ENCODE results near the gene LARGE1.
"Not testable (repeated sequence)": the region's sequence is repeated elsewhere in the genome, so short reads cannot be mapped to it uniquely, and the experiment has no call there.

The LARGE1 gene

DNA sequence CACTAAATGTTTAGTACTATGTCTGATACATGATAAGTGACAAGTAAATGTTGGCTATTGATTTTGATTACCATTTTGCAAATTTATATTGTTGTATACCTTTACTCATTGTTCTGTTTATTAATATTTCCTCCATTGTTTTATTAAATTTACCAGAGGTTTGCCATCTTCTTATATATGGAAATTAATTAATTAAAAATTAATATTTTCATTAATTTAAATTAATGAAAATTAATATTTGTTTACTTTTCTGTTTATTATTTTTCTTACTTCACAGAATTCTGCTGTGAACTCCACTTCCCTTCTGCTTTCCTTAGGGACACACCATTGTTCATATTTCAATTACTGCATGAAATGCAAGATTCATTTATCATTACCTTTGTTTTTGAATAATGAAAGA lies 331.0 kb downstream of the LARGE1 start:
- DNase-seq, result no peak

DNA sequence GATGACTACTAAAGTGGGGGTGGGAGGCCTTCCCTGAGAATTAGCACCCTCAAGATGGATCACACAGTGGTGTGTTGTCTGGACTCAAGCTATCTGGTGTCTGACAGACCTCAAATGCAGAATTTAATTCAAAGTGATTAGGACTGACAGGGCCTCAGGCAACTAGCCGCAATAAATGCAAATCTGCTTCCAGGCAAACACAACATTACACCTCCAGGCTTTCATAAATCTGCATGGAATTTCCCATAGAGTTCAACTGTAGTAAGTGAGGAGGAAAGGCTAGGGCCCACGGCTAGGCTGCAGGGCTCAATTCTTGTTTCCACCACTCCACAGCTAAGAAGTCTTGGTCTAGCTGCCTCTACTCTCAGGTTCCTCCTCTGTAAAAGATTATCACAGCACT lies 331.4 kb downstream of the LARGE1 start:
- DNase-seq, result no peak

DNA sequence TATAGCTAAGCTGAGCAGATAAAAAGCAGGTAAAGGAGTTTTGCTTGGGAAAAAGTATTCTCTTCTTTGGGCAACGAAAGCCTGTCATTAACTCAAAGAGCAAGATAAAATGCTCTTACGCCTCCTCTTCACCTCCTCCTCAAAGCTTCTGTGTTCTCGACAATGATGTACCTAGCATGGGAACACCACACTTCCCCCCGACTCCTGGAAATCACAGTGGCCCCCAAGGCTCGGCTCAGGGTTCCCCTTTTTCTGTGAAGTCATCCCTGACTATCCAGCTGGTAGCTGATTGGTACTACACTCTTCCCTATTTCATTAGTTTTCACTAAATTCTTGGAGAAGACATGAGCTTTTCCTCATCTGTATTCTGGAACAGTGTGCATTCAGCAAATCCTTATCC lies 336.1 kb downstream of the LARGE1 start:
- no peak for DNase-seq

DNA sequence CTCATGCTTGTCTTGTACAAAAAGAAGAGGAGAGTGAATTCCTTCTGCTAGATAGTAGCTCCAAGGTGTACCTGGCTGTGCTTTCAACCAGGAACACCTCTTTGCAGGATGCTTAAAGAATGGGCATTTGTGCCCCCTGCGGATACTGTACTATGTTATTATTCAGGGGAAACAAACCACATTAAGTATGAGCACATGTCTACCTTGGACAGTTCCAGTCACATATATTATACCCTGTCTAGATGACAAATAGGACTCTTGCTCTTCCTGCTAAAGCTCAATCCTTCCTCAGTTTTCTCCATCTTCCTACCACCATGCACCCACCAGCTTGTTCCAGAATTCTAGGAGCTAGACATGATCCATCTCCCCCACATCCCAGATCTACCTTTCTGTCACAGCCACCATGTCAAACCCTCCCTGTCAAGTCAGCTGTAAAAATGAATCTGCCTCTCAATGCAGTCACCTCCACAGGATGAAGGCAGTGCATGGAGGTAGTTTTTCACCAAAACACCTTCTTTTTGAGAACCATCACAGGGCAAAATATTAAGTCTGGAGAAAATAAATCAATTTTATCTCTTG lies 337.4 kb downstream of the LARGE1 start:
- no peak for DNase-seq

DNA sequence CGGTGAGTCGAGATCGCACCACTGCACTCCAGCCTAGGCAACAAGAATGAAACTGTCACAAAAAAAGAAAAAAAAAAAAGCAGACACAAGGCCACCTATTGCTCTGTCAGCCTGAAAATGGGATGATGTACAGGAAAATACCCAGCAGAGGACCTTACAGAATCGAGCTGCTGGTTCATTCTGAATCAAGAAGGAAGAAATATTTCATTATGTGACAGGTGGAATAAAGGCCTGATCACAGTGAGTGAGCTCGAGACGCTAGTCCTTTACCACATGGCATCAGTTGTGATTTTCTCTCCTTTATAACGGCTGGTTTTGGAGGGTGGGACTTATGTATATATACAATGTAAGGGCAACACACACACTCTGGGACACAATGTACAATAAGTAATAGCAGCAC lies 340.0 kb downstream of the LARGE1 start:
- DNase-seq, result no peak

DNA sequence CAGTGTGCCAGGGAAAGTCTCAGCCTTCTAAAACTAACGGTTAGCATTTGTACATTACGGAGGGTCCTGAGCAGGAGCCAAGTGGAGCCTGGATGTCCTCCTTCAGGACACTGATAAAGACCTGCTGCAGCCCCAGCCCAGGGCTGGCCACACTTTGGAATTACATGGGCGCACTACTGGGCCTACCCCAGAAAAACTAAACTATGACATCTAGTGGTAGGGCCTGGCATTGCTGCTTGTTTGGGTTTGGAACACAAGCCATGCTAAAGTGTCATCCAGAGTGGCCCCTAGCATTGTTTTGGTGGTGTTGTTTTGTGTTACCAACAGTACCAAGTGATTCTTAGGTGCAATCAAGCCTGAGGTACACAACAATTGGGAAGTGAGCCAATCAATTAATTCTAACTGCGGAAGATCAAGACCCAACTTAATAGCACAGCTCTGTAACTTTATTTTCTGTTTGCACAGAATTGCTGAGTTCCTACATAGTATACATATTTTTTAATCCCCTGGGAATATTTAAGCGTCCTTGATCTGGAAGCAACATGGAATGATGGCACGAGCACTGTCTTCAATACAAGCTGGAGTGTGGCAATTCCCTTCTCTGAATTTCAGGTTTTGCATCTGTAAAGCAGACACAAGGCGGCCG lies 340.7 kb downstream of the LARGE1 start:
- DNase-seq, result no peak

DNA sequence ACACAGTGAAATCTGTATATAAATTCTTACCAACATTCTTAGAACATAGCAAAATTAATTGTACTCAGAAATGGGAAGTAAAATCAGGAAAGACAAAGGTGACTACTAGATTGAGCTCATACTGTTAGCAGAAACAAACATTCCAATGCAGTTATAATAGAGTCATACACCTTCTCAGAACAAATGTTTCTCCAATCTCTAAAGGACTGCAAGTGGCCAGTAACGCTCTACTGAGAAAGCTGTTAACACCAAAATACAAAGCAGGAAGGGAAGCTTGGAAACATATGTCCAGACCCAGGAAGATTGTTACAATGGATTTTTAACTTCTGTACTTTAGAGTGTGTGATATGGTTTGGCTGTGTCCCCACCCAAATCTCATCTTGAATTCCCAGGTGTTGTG lies 341.5 kb downstream of the LARGE1 start:
- no peak for DNase-seq

DNA sequence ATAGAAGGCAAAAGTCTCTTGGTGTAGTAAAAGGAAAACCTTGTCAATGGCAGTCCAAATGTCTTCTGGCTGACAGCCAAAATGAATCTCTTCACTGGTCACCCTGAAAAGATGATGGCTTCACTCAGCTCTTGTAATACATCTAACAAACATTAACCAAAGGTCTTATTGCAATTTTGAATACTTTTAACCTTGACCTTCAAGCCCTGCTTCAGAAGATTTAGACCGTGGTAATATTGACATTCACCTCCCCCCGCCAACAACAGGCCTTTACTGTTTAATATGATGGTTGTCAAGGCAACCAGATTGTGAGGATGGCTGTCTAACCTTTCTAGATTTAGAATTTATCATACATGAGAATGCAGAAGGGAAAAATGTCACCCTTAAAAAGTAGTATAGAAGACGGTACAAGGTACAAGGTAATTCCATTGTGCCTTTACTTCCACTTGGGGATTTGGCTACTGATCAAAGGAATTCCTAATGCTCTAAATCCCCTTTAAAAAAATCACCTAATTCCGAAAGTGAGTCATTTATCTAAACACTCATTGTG lies 342.3 kb downstream of the LARGE1 start:
- DNase-seq, result no peak

DNA sequence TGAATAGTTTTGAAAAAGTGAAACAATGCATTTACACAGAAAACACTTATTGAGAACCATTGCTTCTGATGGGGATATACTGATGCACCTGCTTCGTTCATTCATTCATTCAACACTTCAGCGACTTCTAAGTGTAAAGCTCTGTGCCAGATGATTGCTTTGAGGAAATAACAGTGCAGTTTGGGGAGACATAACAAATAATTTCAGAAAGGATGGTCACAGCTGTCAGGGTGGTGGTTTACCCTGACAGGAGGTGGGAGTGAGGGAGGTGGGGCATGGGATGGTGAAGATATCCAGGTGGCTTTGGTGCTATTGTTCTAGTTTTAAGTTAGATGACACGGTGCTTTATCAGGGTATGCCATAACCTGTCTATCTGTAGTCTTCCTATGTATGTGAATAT lies 344.1 kb downstream of the LARGE1 start:
- no peak for DNase-seq

DNA sequence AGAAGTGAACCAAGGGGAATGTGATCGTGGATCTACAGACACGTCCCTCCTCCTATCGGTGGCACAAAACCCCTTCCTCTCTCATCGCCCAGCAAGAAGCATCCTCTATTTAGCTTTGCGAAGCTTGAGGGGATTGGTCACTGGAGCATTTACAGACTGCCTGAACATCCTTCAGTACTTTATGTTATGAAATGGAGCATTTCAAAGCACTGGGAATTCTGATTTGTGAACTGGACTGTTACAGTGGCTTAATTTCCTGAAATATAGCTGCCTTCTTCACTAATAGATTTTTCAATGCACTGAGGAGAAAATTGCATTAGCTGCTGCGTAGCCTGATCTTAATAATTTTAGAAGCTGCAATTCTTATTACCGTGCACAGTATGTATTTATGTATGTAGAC lies 344.5 kb downstream of the LARGE1 start:
- DNase-seq, result no peak

DNA sequence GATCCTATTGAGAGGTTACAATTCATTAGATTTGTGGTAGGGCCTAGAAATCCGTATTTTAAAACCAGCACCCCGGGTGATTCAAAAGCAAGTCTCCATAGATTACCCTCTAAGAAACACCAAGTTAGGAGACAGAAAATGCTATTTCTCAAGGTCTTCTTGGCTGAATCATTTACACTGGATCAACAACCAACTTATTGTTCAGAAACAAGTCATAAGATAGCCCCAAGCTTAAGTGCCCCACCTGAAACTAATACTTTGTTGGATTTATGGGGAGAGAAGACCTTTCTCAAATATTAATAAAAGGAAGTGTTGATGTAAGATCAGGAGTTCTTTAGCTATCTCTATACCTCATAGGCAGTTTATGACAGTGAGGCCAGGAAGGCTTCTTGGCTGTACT lies 345.2 kb downstream of the LARGE1 start:
- DNase-seq, result no peak

DNA sequence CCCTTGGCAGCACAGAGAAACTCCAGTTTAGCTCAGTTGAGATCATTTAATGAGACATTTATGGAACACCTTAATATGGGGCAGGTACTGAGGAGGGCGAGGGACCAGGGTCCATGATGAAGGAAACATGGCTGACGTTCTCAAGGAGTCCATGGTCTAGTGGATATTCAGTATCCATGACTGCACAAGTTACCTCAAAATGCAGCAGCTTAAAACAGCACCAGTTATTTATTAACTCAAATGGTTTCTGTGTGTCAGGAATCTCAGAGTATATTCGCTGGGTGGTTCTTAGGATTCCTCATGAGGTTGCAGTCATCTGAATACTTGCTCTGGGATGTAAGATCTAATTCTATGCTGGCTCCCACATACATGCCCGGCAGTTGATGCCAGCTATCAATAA lies 346.8 kb downstream of the LARGE1 start:
- DNase-seq, result no peak

DNA sequence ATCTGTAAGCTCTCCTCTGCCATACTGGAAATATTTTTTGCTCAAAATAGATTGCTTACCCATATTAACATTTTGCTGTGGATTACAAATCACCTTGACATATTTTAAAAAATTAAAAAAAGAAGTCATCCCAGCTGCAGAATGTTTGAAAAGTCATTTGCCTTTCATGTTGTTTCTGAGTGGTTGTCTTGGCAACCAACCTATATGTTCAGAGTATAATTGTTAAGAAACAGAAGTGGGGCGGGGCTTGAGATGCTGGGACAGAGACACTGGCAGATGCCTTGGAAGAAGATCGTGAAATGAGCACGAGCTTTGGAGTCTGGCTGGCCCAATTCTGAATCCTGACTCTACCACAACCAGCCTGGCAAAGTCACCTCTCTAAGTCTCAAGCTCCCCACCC lies 348.2 kb downstream of the LARGE1 start:
- DNase-seq, result no peak

DNA sequence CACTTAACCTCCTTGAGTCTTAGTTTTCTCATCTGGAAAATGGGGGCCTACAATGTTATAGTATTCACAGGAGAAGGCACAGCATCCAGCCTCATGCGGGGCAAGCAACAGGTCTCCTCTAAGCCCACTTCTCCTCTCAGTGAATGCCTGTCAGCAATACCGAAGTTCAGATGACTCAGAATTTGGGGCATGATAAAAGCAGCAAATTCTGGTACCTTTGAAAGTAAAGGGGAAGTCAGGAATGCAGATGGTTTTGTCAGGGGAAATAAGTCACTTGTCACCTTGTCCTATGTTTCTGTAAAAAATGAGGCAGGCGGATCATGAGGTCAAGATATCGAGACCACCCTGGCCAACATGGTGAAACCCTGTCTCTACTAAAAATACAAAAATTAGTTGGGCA lies 350.2 kb downstream of the LARGE1 start:
- DNase-seq, result no peak

DNA sequence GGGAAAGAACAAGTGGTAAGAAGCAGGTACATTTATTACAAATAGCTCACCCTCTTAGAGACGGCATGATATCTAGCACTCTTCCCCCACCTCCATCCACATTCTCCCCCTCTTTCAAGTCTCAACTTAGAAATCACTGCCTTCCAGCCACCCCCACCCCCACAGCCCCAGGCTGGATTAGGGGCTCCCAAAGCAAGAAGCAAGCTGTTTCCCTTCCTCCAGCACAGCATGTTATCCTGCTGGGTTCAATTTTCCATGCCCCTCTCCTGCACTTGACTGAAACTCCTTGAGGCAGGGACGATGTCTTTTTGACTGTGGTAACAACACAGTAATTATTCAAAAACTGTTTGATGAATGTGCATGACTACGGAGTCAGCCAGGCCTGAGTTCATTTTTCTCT lies 350.7 kb downstream of the LARGE1 start:
- no peak for DNase-seq

DNA sequence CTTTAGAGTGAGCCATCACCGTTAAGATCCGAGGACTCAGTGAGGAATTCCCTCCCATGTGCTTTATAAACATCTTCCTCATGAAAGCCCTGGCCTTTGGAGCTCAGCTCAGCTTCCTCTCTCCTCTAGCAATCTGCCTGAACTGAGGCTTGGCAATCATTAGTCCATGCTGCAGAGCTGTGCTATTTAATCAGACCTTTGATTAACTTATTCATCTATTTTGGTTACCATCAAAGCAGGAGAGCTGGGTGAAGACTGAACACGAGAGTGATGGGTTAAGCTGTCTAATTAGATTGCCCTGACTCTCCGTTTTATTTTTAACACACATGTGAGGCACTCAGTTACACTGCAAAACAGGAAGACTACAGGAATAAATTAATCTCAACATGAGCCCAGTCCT lies 351.3 kb downstream of the LARGE1 start:
- DNase-seq, result no peak

DNA sequence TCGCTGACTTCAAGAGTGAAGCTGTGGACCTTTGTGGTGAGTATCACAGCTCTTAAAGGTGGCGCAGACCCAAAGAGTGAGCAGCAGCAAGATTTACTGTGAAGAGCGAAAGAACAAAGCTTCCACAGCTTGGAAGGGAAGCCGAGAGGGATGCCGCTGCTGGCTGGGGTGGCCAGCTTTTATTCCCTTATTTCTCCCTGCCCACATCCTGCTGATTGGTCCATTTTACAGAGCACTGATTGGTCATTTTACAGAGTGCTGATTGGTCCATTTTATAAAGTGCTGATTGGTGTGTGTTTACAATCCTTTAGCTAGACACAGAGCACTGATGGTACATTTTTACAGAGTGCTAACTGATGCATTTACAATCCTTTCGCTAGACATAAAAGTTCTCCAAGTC lies 353.8 kb downstream of the LARGE1 start:
- not testable (repeated sequence) for DNase-seq

DNA sequence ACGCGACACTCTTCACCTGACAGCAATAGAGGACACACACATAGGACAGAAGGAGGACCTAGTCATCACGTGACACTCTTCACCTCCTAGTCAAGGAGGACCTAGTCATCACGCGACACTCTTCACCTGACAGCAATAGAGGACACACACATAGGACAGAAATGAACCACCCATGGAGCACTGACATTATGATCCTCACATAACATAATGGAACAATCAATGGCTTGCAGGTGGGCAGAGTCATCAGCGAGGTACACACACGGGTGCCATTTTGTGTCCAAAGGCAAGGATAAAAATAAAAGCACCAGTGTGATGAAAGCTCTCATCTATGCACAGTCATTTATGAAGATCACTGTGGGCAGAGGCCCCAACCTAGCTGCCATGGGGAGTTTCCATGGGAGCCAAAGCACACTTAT lies 354.7 kb downstream of the LARGE1 start:
- no peak for DNase-seq

DNA sequence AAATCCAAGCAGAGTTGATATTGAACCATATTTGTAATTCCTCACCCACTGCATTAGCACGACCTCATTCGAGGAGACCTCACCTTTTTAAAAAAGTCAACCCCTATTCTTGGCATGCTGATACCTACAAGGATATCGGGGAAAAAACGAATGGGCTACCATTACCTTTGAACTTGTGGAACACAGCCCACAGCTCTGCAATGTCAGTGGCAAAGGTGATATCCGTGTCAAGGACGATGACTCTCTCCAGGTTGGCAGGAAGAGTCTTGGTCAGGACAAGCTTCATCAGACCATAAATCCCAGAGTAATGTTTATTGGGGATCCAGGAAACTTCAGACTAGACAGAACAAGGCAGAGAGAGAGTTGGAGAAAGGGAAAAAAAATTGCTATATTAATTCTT lies 355.6 kb downstream of the LARGE1 start:
- DNase-seq, result no peak

DNA sequence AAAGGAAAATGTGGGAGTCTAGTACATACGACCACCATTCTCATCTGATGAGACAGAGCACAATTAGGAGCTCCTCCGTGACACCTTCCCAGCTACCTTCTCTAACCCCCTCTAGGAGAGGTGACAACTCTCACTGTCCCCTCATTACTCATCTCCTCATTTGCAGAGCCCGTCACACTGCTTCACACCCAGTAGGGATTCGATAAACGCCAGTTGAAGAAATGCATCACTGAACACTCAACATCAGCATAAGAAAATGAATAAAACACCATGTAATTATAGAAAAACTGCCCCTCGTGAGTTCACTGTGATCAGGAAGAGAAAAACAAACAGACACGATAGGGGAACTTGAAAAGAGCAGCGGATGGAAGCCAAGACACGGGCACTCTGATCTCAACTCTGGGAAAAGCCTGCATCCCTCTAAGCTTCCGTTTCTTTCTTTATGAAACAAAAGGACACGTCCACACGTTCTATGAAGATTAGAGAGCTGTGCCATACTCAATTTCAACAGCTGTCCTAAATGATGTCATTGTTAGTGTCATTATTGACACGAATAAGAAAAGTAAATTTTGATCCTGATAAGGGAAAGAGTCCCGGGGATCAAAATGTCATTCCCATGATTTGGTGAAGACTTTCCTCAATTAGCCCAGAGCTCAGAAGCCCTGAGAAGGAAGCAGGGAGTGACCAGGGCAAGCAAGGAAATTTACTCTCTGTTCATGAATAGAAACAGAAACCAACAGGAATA lies 356.9 kb downstream of the LARGE1 start:
- no peak for DNase-seq

DNA sequence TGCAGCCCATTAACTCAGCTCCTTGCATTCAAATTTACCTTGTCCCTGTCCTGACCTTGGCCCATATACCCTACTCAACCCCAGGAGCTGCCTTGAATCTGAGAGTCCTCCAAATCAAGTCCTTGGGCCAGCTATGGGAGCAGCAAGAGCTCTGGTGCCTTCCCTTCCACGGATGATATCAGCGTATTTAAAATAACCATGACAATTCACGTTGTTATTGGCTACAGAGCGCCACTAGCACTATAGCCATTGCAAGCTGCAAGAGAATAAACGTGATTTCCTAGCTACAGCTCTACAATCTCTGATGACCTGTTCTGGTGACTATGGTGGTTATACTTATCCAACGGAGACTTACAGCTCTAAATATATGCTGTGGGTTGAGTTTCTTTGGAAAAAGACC lies 357.8 kb downstream of the LARGE1 start:
- no peak for DNase-seq

DNA sequence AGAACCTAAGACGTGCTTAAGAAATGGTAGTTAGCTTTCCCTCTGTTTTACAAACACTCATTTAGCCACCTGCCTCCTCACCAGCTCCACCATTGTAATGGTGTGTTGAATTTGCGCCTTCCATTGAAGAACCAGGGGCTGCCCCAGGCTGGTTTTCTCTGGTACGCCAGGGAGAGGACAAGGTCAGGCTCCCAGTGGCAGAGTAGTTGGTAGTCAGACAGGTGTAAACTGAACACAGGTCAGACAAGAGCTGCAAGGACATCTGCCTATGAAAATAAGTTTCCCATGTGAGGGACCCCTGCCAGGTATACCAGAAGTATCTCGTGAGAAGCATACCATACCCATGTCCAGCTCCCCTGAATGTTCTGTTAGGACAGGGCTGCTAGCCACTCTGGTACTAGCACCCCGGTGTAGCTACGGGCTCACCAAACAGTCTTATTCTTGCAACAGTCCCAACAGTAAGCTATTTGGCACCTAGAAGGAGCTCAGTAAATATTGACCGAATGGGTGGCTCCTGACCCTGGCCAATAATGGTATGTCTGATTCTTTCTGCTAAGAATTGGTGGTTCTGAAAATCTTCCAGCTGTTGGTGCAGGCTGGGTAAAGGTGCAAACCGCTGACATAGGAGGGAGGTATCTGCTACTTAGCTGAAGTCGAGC lies 359.0 kb downstream of the LARGE1 start:
- no peak for DNase-seq

DNA sequence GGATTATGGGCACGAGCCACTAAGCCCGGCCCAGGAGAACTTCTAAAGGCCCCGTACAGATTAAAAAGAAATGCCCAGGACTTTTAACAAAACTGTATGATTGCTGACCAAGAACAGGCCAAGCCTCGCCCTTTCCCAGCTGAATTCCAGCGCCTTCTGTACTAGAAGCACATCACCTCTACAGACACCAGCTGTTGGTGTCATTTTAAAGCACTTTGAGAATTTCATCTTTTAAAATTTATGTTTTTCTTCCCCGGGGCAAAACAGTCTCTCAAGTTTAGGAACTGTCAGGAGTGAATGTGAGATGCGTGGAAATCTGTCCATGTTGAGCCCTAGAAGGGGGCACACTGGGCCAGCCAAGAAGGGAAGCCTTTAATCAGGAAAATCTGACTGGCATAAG lies 362.4 kb downstream of the LARGE1 start:
- no peak for DNase-seq

Measured in effector CD4-positive, alpha-beta T cell (primary cell).